ENCODE results near the gene KIF5A.

Gene KIF5A

GRCh38 chr12:57528831-57529555 lies 20.9 kb upstream of the KIF5A start:
- H3K4me3 ChIP-seq (IDR thresholded peaks at IDR 0.05; ENCODE audit: insufficient read depth, low read depth, low read length): no peak overlapping the region
- no peaks in the 10 kb centered on the region; the same call in 1 of the 2 replicates for H4K20me1 ChIP-seq (ENCODE audit: insufficient read depth)
- H3K9ac ChIP-seq: no peak overlapping the region
- peaks cover 16% of the 10 kb centered on the region for H3K4me1 ChIP-seq (ENCODE audit: low read depth, poor library complexity, severe bottlenecking)
- no peak overlapping the region for H3K27ac ChIP-seq
- peaks cover 10% of the 10 kb centered on the region for H3K79me2 ChIP-seq (ENCODE audit: insufficient read depth, low read depth)
- H2AFZ ChIP-seq (ENCODE audit: low read depth): no peak overlapping the region
- TF ChIP-seq CTCF (conservative IDR thresholded peaks at IDR 0.05; ENCODE audit: low read depth, low read length): no peak
- no peak overlapping the region for H3K4me2 ChIP-seq
- no peaks in the 10 kb centered on the region for H3K27me3 ChIP-seq (ENCODE audit: insufficient read depth, low read depth)
- H3K36me3 ChIP-seq (ENCODE audit: insufficient read depth): peaks cover 7% of the 10 kb centered on the region; the same call in 1 of the 2 replicates

GRCh38 chr12:57529831-57530230 lies 20.0 kb upstream of the KIF5A start:
- Histone ChIP-seq H2AFZ (ENCODE audit: low read depth) (no peak overlapping the region), H3K4me1 (ENCODE audit: low read depth, poor library complexity, severe bottlenecking) (peaks cover 7% of the 10 kb centered on the region), H3K36me3 (ENCODE audit: insufficient read depth) (peaks cover 10% of the 10 kb centered on the region; the same call in 1 of the 2 replicates), H4K20me1 (ENCODE audit: insufficient read depth) (no peaks in the 10 kb centered on the region; the same call in 1 of the 2 replicates), H3K9ac (no peak overlapping the region), H3K4me2 (no peak overlapping the region), H3K79me2 (ENCODE audit: insufficient read depth, low read depth) (peaks cover 1% of the 10 kb centered on the region), H3K27me3 (ENCODE audit: insufficient read depth, low read depth) (no peaks in the 10 kb centered on the region), H3K4me3 (IDR thresholded peaks at IDR 0.05; ENCODE audit: insufficient read depth, low read depth, low read length) (no peak overlapping the region), H3K27ac (no peak overlapping the region; the same call in 1 of the 2 replicates)
- TF ChIP-seq CTCF (conservative IDR thresholded peaks at IDR 0.05; ENCODE audit: low read depth, low read length): no peak

- no peak overlapping the region for H2AFZ ChIP-seq (ENCODE audit: low read depth)
- no peak overlapping the region for H3K4me3 ChIP-seq (IDR thresholded peaks at IDR 0.05; ENCODE audit: insufficient read depth, low read depth, low read length)
- no peaks in the 10 kb centered on the region for H3K79me2 ChIP-seq (ENCODE audit: insufficient read depth, low read depth)
- peaks cover 10% of the 10 kb centered on the region; the same call in 1 of the 2 replicates for H3K36me3 ChIP-seq (ENCODE audit: insufficient read depth)
- no peaks in the 10 kb centered on the region; the same call in 1 of the 2 replicates for H4K20me1 ChIP-seq (ENCODE audit: insufficient read depth)
- peaks cover 5% of the 10 kb centered on the region for H3K4me1 ChIP-seq (ENCODE audit: low read depth, poor library complexity, severe bottlenecking)
- no peak overlapping the region for H3K27ac ChIP-seq
- H3K9ac ChIP-seq: no peak overlapping the region
- no peak for TF ChIP-seq CTCF (conservative IDR thresholded peaks at IDR 0.05; ENCODE audit: low read depth, low read length)
- H3K27me3 ChIP-seq (ENCODE audit: insufficient read depth, low read depth): no peaks in the 10 kb centered on the region
- H3K4me2 ChIP-seq: no peak overlapping the region
Measured at GRCh38 chr12:57530396-57531142, 19.3 kb upstream of the KIF5A start.

GRCh38 chr12:57531836-57532235 lies 18.0 kb upstream of the KIF5A start:
- H3K79me2 ChIP-seq (ENCODE audit: insufficient read depth, low read depth): no peaks in the 10 kb centered on the region
- no peak overlapping the region for H3K4me2 ChIP-seq
- no peak overlapping the region for H3K27ac ChIP-seq
- no peak overlapping the region for H2AFZ ChIP-seq (ENCODE audit: low read depth)
- H3K4me3 ChIP-seq (IDR thresholded peaks at IDR 0.05; ENCODE audit: insufficient read depth, low read depth, low read length): no peak overlapping the region
- H3K27me3 ChIP-seq (ENCODE audit: insufficient read depth, low read depth): no peaks in the 10 kb centered on the region
- peaks cover 2% of the 10 kb centered on the region for H3K4me1 ChIP-seq (ENCODE audit: low read depth, poor library complexity, severe bottlenecking)
- peaks cover 10% of the 10 kb centered on the region; the same call in 1 of the 2 replicates for H3K36me3 ChIP-seq (ENCODE audit: insufficient read depth)
- no peaks in the 10 kb centered on the region; the same call in 1 of the 2 replicates for H4K20me1 ChIP-seq (ENCODE audit: insufficient read depth)
- no peak for TF ChIP-seq CTCF (conservative IDR thresholded peaks at IDR 0.05; ENCODE audit: low read depth, low read length)
- H3K9ac ChIP-seq: no peak overlapping the region
